HepG2 (cell line): Measurements from ENCODE around the gene KRT14. TPM values are rescaled to one million over a fixed set of nuclear protein-coding genes. Genes with fewer than 3 reads are reported as not detected.

Source experiments
- ATAC-seq: fragments of 200-7000 bp; cut with Tn5 transposase; 3 replicates; pipeline ENCODE4 v1.9.1; 2020; ENCODE audit warnings: mild to moderate bottlenecking, moderate library complexity
- BruUV-seq: library from RNA; stranded (reverse); fragments of 400-500 nt; replicated peaks from 2 replicates; lab custom pipeline; 2021; lab: Mats Ljungman, UMichigan
- CTCF ChIA-PET: fragments of 300-600 bp; formaldehyde crosslinking; extraction: SDS; loops from one replicate; lab custom pipeline; 2021; ENCODE audit warnings: low total read pairs, inconsistent platforms, low intra/inter-chr PET ratio; lab: Yijun Ruan, JAX
- POLR2A ChIA-PET: fragments of 350-600 bp; sonication (Branson Sonifier 250); formaldehyde crosslinking; loops from one replicate; lab custom pipeline; 2020; ENCODE audit warnings: antibody characterized with exemption, inconsistent platforms; lab: Yijun Ruan, JAX
- DNase-seq: peaks from one replicate; pipeline ENCODE4 v3.0.0-alpha.2; 2015; ENCODE audit warnings: low spot score
- FAIRE-seq: peaks from 3 replicates; lab custom pipeline; 2011; peaks lifted over from hg19 to GRCh38; lab: Jason Lieb, UNC
- H2AFZ ChIP-seq: one replicate; pipeline ENCODE4 v1.6.1; 2011; ENCODE audit warnings: low read length, inconsistent platforms
- H3K27ac ChIP-seq: fragments of 300-600 bp; 3 replicates; pipeline ENCODE4 v1.8.0; 2011; ENCODE audit warnings: mixed run types, mild to moderate bottlenecking, mixed read lengths, low read length, inconsistent platforms; ENCODE audit not compliant: insufficient read depth; ENCODE audit errors: extremely low read length
- H3K27me3 ChIP-seq, 2 experiments: fragments of 200-600 bp in 1 of 2; 2 replicates in 1 of 2; 3 replicates in 1 of 2; pipeline versions ENCODE4 v1.6.0 to v1.8.0; 2011; ENCODE audit warnings: low read length in 2 of 2, mild to moderate bottlenecking in 2 of 2, moderate library complexity in 2 of 2, inconsistent platforms in 1 of 2; ENCODE audit not compliant: insufficient read depth in 2 of 2, control insufficient read depth in 1 of 2
- H3K36me3 ChIP-seq, 2 experiments: fragments of 200-600 bp in 1 of 2; replicated peaks in 1 of 2; 2 replicates in 1 of 2; 3 replicates in 1 of 2; pipeline versions ENCODE4 v1.5.1 to v1.8.0; 2011; ENCODE audit warnings: low read length in 2 of 2, inconsistent platforms in 1 of 2; ENCODE audit not compliant: insufficient read depth in 2 of 2, control insufficient read depth in 1 of 2
- H3K4me1 ChIP-seq: 2 replicates; pipeline ENCODE4 v1.5.1; 2012; ENCODE audit warnings: low read length, inconsistent platforms; ENCODE audit not compliant: insufficient read depth
- H3K4me2 ChIP-seq: 2 replicates; pipeline ENCODE4 v1.6.0; 2011; ENCODE audit warnings: low read depth, low read length, inconsistent platforms
- H3K4me3 ChIP-seq, 3 experiments: fragments of 200-600 bp in 1 of 3; sonication (generic), shearing (Covaris generic) in 1 of 3; replicated peaks in 1 of 3; 2 replicates each; pipeline ENCODE4 v1.5.1; 2011 to 2016; ENCODE audit warnings: low read length in 3 of 3, inconsistent platforms in 2 of 3, low read depth in 2 of 3, mild to moderate bottlenecking in 2 of 3, control low read depth in 1 of 3, mixed read lengths in 1 of 3; ENCODE audit not compliant: insufficient read depth in 1 of 3
- H3K79me2 ChIP-seq: one replicate; pipeline ENCODE4 v1.6.1; 2011; ENCODE audit warnings: low read length, inconsistent platforms; ENCODE audit not compliant: insufficient read depth
- H3K9ac ChIP-seq: 2 replicates; pipeline ENCODE4 v1.6.0; 2011; ENCODE audit warnings: mild to moderate bottlenecking, low read depth, low read length, inconsistent platforms; ENCODE audit not compliant: insufficient read depth
- H3K9me3 ChIP-seq: 2 replicates; pipeline ENCODE4 v1.5.1; 2012; ENCODE audit warnings: mild to moderate bottlenecking, low read length
- H4K20me1 ChIP-seq: 2 replicates; pipeline ENCODE4 v1.6.0; 2011; ENCODE audit warnings: inconsistent platforms, mild to moderate bottlenecking, low read length, moderate library complexity; ENCODE audit not compliant: insufficient read depth
- EP300 ChIP-seq, 3 experiments: sonication (generic) in 1 of 3; formaldehyde crosslinking in 1 of 3; IDR thresholded peaks; 2 replicates each; pipeline versions ENCODE4 v1.5.1 to v1.6.1; 2011 to 2020; ENCODE audit warnings: low read depth in 2 of 3, low read length in 2 of 3, borderline replicate concordance in 1 of 3, improper control_type of control experiment in 1 of 3, mild to moderate bottlenecking in 1 of 3, missing genetic modification reagents in 1 of 3, moderate library complexity in 1 of 3
- GFI1 ChIP-seq: sonication (generic); formaldehyde crosslinking; IDR thresholded peaks from 2 replicates; pipeline ENCODE4 v1.5.0; 2020; ENCODE audit warnings: missing genetic modification reagents, mild to moderate bottlenecking, borderline replicate concordance
- NFIB ChIP-seq: sonication (generic); formaldehyde crosslinking; IDR thresholded peaks from 2 replicates; pipeline ENCODE4 v1.9.0; 2021; ENCODE audit warnings: missing genetic modification reagents, mild to moderate bottlenecking, borderline replicate concordance
- TERF1 ChIP-seq: sonication (generic); formaldehyde crosslinking; IDR thresholded peaks from 2 replicates; pipeline ENCODE4 v1.8.0; 2022; ENCODE audit warnings: mild to moderate bottlenecking, missing genetic modification reagents, moderate library complexity
- ZBTB1 ChIP-seq: sonication (generic); formaldehyde crosslinking; IDR thresholded peaks from 2 replicates; pipeline ENCODE4 v1.4.0; 2020; ENCODE audit warnings: missing genetic modification reagents, borderline replicate concordance
- ZNF75D ChIP-seq: sonication (generic); formaldehyde crosslinking; IDR thresholded peaks from 2 replicates; pipeline ENCODE4 v1.8.1; 2023; ENCODE audit warnings: missing genetic modification reagents, mild to moderate bottlenecking, borderline replicate concordance
- WGBS: methylation state at CpG from one replicate; pipeline ENCODE4 v1.1.6; 2017; ENCODE audit warnings: low lambda C conversion rate; 5-methylcytosine and 5-hydroxymethylcytosine counted together
- in situ Hi-C: cut with HindIII; loops from 2 replicates; pipeline ENCODE4 v1.10.0; 2017; ENCODE audit warnings: low pct_unique_long_range_greater_than_20kb; ENCODE audit not compliant: extremely low pct_ligation_motif_present
- intact Hi-C: fragments of 100-400 bp; cut with micrococcal nuclease; formaldehyde crosslinking; loops from one replicate; pipeline ENCODE4 v1.10.0; 2022; ENCODE audit not compliant: unreplicated experiment
- polyA plus RNA-seq, 8 experiments: library from polyadenylated mRNA; depleted of rRNA in 3 of 8; stranded (reverse) in 7 of 8; unstranded in 1 of 8; fragments of >200 nt; fragmentation: Illumina TruSeq in 4 of 8; extraction: Trizol in 4 of 8; gene quantifications; 2 replicates each; pipeline versions ENCODE4 v1.2.1 to v1.2.3, GENCODE V29; 2011 to 2016; ENCODE audit warnings: low read depth in 4 of 8, missing spikeins in 1 of 8, mixed read lengths in 1 of 8; ENCODE audit not compliant: insufficient read depth in 1 of 8
- total RNA-seq, 5 experiments: library from RNA; depleted of rRNA; stranded (reverse); fragments of >200 nt; fragmentation: Illumina TruSeq; extraction: Trizol; gene quantifications; 2 replicates each; pipeline ENCODE4 v1.2.3, GENCODE V29; 2016; ENCODE audit warnings: low read depth in 1 of 5

The KRT14 gene
- total and polyA plus RNA-seq, 2 of the 13 experiments (the other 11 are each of a cell fraction or from before 2014, with no cell fraction given), result 0.09 TPM; not detected in 1

- TF ChIP-seq ZBTB1 (CRISPR knock-in tag) (no peak), ZNF75D (CRISPR knock-in tag) (no peak), NFIB (no peak), TERF1 (CRISPR knock-in tag) (no peak), EP300 (IDR thresholded peaks at IDR 0.05; ENCODE audit: low read depth in 2 of 2, low read length in 2 of 2) (no peak), EP300 (CRISPR knock-in tag; IDR thresholded peaks at IDR 0.05; ENCODE audit: borderline replicate concordance) (no peak)
Observed at GRCh38 chr17:41561554-41561953, 25.1 kb downstream of the KRT14 start (continued).

- Histone ChIP-seq H3K79me2 (no peaks in the 10 kb centered on the region), H3K9me3 (no peaks in the 10 kb centered on the region), H3K27me3 (peaks cover 1 to 28% of the 10 kb centered on the region in 2 experiments; a peak in 3 of 5 replicates), H3K4me2 (no peak overlapping the region), H3K4me3 (no peak overlapping the region), H3K4me1 (no peaks in the 10 kb centered on the region)
- POLR2A ChIA-PET, result interaction anchor here (1.2 kb wide), 1 partner anchor 10 kb away, joined by 3 read pairs; no protein-coding TSS in a partner anchor
- 2% methylated on average over 2 of the region's 2 CpGs for WGBS
- no peak for ATAC-seq
- no peak for TF ChIP-seq GFI1 (CRISPR knock-in tag)
- TF ChIP-seq, all 625 proteins: peak for 0
- H3K9ac ChIP-seq, result no peak overlapping the region
- no peak for FAIRE-seq
- H4K20me1 ChIP-seq, result no peaks in the 10 kb centered on the region
- H2AFZ ChIP-seq, result no peak overlapping the region
- DNase-seq, result no peak
- no TSS peak for BruUV-seq
- no peak overlapping the region for H3K27ac ChIP-seq
- CTCF ChIA-PET, result no interaction called here
- in situ Hi-C loops, result no loop called here
- no peaks in the 10 kb centered on the region for H3K36me3 ChIP-seq
- intact Hi-C loops, result no loop called here
Observed at GRCh38 chr17:41559548-41559947, 27.1 kb downstream of the KRT14 start.
